AG09319 (cell line): Measurements from ENCODE around the gene USP49.

Experiments
- DNase-seq: peaks from one replicate; pipeline ENCODE4 v3.0.0-alpha.2; 2010; ENCODE audit warnings: low read depth; ENCODE audit errors: extremely low read depth
- TF ChIP-seq, protein P1 (sequence below): IDR thresholded peaks from 2 replicates; pipeline ENCODE4 v1.5.1; 2011; ENCODE audit warnings: low read depth, mild to moderate bottlenecking, inconsistent platforms, low read length, moderate library complexity

The USP49 gene

DNA sequence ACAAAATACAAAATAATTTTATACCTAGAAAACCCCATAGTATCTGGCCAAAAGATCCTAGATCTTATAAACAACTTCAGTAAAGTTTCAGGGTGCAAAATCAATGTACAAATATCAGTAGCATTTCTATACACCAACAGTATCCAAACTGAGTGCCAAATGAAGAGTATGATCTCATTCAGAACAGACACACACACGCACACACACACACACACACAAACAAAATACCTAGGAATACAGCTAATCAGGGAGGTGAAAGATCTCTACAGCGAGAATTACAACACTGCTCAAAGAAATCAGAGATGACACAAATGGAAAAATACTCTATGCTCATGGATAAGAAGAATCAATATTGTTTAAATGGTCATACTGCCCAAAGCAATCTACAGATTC, 58.5 kb downstream of the USP49 start:
- DNase-seq, result no peak
- TF ChIP-seq, protein P1, sequence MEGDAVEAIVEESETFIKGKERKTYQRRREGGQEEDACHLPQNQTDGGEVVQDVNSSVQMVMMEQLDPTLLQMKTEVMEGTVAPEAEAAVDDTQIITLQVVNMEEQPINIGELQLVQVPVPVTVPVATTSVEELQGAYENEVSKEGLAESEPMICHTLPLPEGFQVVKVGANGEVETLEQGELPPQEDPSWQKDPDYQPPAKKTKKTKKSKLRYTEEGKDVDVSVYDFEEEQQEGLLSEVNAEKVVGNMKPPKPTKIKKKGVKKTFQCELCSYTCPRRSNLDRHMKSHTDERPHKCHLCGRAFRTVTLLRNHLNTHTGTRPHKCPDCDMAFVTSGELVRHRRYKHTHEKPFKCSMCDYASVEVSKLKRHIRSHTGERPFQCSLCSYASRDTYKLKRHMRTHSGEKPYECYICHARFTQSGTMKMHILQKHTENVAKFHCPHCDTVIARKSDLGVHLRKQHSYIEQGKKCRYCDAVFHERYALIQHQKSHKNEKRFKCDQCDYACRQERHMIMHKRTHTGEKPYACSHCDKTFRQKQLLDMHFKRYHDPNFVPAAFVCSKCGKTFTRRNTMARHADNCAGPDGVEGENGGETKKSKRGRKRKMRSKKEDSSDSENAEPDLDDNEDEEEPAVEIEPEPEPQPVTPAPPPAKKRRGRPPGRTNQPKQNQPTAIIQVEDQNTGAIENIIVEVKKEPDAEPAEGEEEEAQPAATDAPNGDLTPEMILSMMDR, result no peak

DNA sequence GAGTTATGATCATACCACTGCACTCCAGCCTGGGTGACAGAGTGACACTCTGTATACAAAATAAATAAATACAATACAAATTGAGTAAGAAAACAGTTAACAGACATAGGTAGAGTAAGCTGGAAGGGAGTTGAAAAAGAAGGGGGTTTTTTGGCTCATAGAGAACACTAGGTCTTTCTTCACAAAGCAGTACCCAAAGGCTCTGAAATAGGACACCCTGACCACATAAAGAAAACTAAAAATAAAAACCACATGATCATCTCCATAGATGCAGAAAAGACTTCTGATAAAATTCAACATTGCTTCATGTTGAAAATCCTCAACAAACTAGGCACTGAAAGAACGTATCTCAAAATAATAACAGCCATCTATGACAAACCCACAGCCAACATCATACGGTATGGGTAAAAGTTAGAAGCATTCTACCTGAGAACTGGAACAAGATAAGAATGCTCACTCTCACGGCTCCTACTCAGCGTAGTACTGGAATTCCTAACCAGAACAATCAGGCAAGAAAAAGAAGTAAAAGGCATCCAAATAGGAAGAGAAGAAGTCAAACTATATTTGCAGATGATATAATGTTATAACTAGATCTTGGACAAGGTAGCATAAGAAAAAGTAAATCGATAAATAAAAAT, 59.0 kb downstream of the USP49 start:
- TF ChIP-seq, protein P1, result no peak

GRCh38 chr6:41832263-41832662, 62.9 kb downstream of the USP49 start:
- TF ChIP-seq, protein P1, result no peak
- no peak for DNase-seq

More for the DNA sequence above, 59.0 kb downstream of the USP49 start:
- DNase-seq, result peak; percentile 1

- DNase-seq, result no peak
- TF ChIP-seq, protein P1, result no peak
Measured at GRCh38 chr6:41826343-41827022, 68.7 kb downstream of the USP49 start.

DNA sequence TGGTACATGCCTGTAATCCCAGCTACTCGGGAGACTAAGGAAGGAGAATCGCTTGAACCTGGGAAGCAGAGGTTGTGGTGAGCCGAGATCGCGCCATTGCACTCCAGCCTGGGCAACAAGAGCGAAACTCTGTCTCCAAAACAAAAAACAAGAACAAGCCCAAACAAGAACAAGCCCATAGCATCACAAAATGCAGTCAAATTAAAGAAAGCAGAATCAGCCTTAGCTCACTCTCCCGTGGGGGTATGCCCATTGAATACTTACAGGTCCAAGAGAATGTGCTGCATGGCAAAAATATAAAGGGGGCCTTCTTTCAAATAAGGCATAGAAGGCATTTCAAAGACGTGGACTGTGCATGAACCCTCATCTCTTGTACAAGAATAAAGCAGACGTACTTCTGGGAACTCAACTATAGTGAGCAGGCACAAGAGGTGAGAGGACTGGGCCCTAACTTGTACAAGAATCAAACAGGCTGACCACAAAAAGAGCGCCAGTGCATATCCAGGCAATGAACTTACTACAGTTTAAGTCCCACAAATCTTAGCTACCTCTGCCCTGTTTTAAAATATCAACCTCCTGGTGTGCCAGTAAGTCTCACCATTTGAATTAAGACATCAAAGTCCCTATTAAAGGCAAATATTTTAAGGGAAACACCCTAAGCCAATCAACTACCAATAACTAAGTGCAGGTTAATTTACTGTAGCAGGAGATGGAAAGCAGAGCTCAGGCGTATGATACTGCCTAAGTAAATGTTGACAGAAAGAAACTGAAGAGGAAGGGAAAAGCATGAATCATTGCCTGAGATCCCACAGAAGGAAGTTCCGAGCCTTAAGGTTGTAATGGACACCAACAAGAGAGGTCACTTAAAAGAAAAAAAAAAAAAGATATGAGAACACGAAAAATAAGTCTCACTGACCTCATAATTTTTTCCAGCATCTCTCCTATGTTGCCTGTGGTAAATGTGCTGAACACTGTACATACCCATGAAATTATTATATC, 70.3 kb downstream of the USP49 start:
- DNase-seq, result no peak
- TF ChIP-seq, protein P1, result no peak

- DNase-seq, result no peak
- TF ChIP-seq, protein P1, result no peak
Measured at GRCh38 chr6:41823178-41823577, 72.0 kb downstream of the USP49 start.
